Fibroblast of upper back skin (primary cell): ENCODE results near the gene GATA2.

Experiments
- DNase-seq: peaks from one replicate; pipeline ENCODE4 v3.0.0-alpha.2; 2013

The GATA2 gene

GRCh38 chr3:128430731-128431130 lies 62.3 kb downstream of the GATA2 start:
- DNase-seq, result no peak

DNA sequence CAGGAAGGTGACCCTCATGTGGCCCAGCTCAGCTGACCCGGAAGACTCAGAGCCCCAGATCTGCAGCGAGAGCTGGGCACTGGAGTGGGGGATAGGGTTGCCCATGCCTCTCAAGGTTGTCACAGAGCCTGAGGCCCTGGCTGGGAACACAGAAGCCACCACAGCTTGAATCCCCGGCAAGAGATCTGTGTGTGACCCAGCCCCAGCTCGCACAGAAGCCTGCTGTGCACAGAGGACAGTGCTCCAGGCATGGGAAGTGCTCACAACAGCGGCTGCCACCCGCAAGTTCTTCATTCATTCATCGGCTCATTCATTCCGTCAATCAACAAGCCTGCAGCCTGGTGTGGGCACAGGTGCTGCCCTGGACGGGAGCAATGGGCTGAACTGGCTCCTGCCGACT lies 62.7 kb downstream of the GATA2 start:
- no peak for DNase-seq

DNA sequence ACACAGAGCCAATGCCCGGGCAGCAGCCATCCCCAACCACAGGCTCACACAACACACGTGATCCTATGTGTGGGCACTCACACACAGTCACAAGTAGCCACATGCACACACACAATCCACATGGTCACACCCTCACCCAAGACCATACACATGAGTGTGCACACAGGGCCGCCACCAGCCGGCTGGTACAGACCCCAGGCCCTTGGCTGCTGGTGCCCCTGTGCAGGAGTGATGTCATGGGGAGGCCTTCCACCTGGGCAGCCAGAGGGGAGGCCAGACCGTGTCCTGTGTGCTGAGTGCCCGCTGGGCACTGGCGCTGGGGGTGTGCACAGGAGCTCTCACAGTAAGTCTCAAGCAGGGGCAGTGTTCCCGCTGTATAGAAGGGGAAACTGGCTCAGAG lies 63.2 kb downstream of the GATA2 start:
- no peak for DNase-seq
